ENCODE results near the gene SCUBE3. TPM values are rescaled to one million over a fixed set of nuclear protein-coding genes. Genes with fewer than 3 reads are reported as not detected.

Gene SCUBE3
- total and polyA plus RNA-seq, 9 donors, result 0.40 to 3.2 (median 1.3) TPM

GRCh38 chr6:35297601-35298481 lies 84.1 kb downstream of the SCUBE3 start, which contains the start of gene DEF6:
Gene DEF6, plus strand, starts transcription at chr6:35297818. Its CDS starts 39 bp downstream, at chr6:35297857.
- Histone ChIP-seq H3K36me3 (ENCODE audit: control insufficient read depth, insufficient read depth, low read length) (peaks cover 37% of the 10 kb centered on the region), H3K9me3 (replicated peaks; ENCODE audit: control insufficient read depth, low read depth, low read length) (no peaks in the 10 kb centered on the region), H3K4me1 (ENCODE audit: control insufficient read depth, insufficient read depth, low read length) (peaks cover 18% of the 10 kb centered on the region), H3K27ac (ENCODE audit: low read length) (peak within 1 kb of the TSS; percentile 65), H3K27me3 (ENCODE audit: control insufficient read depth, insufficient read depth, low read length) (no peaks in the 10 kb centered on the region), H3K4me3 (ENCODE audit: low read length) (peak within 1 kb of the TSS; percentile 59)
- 12% methylated on average over 33 of the region's 35 CpGs for WGBS (ENCODE audit: insufficient coverage)
- peak; percentile 95 for DNase-seq

GRCh38 chr6:35298625-35299140 lies 84.9 kb downstream of the SCUBE3 start:
- Histone ChIP-seq H3K27ac (ENCODE audit: low read length) (peak overlapping the region; percentile 42), H3K4me1 (ENCODE audit: control insufficient read depth, insufficient read depth, low read length) (peaks cover 18% of the 10 kb centered on the region), H3K4me3 (ENCODE audit: low read length) (peak overlapping the region; percentile 59), H3K27me3 (ENCODE audit: control insufficient read depth, insufficient read depth, low read length) (no peaks in the 10 kb centered on the region), H3K36me3 (ENCODE audit: control insufficient read depth, insufficient read depth, low read length) (peaks cover 29% of the 10 kb centered on the region), H3K9me3 (replicated peaks; ENCODE audit: control insufficient read depth, low read depth, low read length) (no peaks in the 10 kb centered on the region)
- 88% methylated on average over 1 of the region's 6 CpGs for WGBS (ENCODE audit: insufficient coverage)
- DNase-seq, result no peak

DNA sequence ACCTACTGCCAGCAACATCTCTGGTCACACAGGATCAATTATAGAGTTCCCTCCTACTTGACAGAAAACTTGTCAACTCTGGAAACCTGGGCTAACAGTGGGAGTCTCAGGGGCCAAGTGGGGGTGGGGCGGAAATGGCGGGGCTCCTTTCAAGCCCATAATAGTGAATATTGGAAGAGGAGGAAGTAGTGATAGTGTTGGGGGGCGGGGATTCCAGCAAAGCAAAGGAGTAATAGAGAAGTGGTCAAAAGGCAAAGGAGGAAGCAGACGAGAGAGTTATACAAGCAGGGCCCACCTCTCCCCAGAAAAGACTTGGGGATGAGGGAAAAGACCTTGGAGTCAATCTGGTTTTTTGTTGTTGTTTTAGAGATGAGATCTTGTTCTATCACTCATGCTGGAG lies 85.9 kb downstream of the SCUBE3 start:
- H3K9me3 ChIP-seq (replicated peaks; ENCODE audit: control insufficient read depth, low read depth, low read length), result no peaks in the 10 kb centered on the region
- H3K36me3 ChIP-seq (ENCODE audit: control insufficient read depth, insufficient read depth, low read length), result peaks cover 21% of the 10 kb centered on the region
- H3K27me3 ChIP-seq (ENCODE audit: control insufficient read depth, insufficient read depth, low read length), result no peaks in the 10 kb centered on the region
- peak; percentile 55 for DNase-seq
- peak overlapping the region; percentile 10 for H3K4me3 ChIP-seq (ENCODE audit: low read length)
- 80% methylated on average over 4 of the region's 4 CpGs for WGBS (ENCODE audit: insufficient coverage)
- H3K4me1 ChIP-seq (ENCODE audit: control insufficient read depth, insufficient read depth, low read length), result peaks cover 18% of the 10 kb centered on the region
- no peak overlapping the region for H3K27ac ChIP-seq (ENCODE audit: low read length)

GRCh38 chr6:35300848-35301247 lies 87.1 kb downstream of the SCUBE3 start:
- Histone ChIP-seq H3K27me3 (ENCODE audit: control insufficient read depth, insufficient read depth, low read length) (no peaks in the 10 kb centered on the region), H3K27ac (ENCODE audit: low read length) (no peak overlapping the region), H3K9me3 (replicated peaks; ENCODE audit: control insufficient read depth, low read depth, low read length) (no peaks in the 10 kb centered on the region), H3K36me3 (ENCODE audit: control insufficient read depth, insufficient read depth, low read length) (peaks cover 9% of the 10 kb centered on the region), H3K4me1 (ENCODE audit: control insufficient read depth, insufficient read depth, low read length) (peaks cover 18% of the 10 kb centered on the region), H3K4me3 (ENCODE audit: low read length) (no peak overlapping the region)
- DNase-seq, result no peak

Other genes with a start within 250 kb of the SCUBE3 start
- 0.44 TPM for gene TCP11, start 72.6 kb upstream of the SCUBE3 start, total RNA-seq
- gene TCP11, start 72.6 kb upstream of the SCUBE3 start, polyA plus RNA-seq (ENCODE audit: insufficient read depth in 1 of 8, insufficient read length in 8 of 8, low replicate concordance in 1 of 8), result under 1 TPM; 0.12 to 0.53 (median 0.30) TPM
- 13.7 TPM for gene ZNF76, start 45.8 kb downstream of the SCUBE3 start, total RNA-seq
- gene ZNF76, start 45.8 kb downstream of the SCUBE3 start, polyA plus RNA-seq (ENCODE audit: insufficient read depth in 1 of 8, insufficient read length in 8 of 8, low replicate concordance in 1 of 8), result 10 to 100 TPM; 19.1 to 37.1 (median 25.3) TPM
- 6.1 TPM for gene DEF6, start 83.9 kb downstream of the SCUBE3 start, total RNA-seq
- 1 to 10 TPM; 4.7 to 8.4 (median 6.1) TPM for gene DEF6, start 83.9 kb downstream of the SCUBE3 start, polyA plus RNA-seq (ENCODE audit: insufficient read depth in 1 of 8, insufficient read length in 8 of 8, low replicate concordance in 1 of 8)
- 5.9 TPM for gene PPARD, start 128.6 kb downstream of the SCUBE3 start, total RNA-seq
- 10 to 100 TPM; 18.5 to 26.4 (median 22.2) TPM for gene PPARD, start 128.6 kb downstream of the SCUBE3 start, polyA plus RNA-seq (ENCODE audit: insufficient read depth in 1 of 8, insufficient read length in 8 of 8, low replicate concordance in 1 of 8)
- 22.3 TPM for gene FANCE, start 238.4 kb downstream of the SCUBE3 start, total RNA-seq
- 10 to 100 TPM; 13.6 to 25.0 (median 19.9) TPM for gene FANCE, start 238.4 kb downstream of the SCUBE3 start, polyA plus RNA-seq (ENCODE audit: insufficient read depth in 1 of 8, insufficient read length in 8 of 8, low replicate concordance in 1 of 8)